T-helper 2 cell (primary cell): ENCODE results near the gene EGLN3.
"Not testable (repeated sequence)": the region's sequence is repeated elsewhere in the genome, so short reads cannot be mapped to it uniquely, and the experiment has no call there.

Experiments
- DNase-seq, 5 experiments: peaks; one replicate each; pipeline versions ENCODE4 v3.0.0 to v3.0.0-alpha.2; 2012 to 2022
- total RNA-seq, 2 donors: gene quantifications; one replicate each; lab custom pipeline; 2026; lab: John Stamatoyannopoulos, UW

The EGLN3 gene
- 2.5 to 5.1 reads per million in 2 donors for total RNA-seq

DNA sequence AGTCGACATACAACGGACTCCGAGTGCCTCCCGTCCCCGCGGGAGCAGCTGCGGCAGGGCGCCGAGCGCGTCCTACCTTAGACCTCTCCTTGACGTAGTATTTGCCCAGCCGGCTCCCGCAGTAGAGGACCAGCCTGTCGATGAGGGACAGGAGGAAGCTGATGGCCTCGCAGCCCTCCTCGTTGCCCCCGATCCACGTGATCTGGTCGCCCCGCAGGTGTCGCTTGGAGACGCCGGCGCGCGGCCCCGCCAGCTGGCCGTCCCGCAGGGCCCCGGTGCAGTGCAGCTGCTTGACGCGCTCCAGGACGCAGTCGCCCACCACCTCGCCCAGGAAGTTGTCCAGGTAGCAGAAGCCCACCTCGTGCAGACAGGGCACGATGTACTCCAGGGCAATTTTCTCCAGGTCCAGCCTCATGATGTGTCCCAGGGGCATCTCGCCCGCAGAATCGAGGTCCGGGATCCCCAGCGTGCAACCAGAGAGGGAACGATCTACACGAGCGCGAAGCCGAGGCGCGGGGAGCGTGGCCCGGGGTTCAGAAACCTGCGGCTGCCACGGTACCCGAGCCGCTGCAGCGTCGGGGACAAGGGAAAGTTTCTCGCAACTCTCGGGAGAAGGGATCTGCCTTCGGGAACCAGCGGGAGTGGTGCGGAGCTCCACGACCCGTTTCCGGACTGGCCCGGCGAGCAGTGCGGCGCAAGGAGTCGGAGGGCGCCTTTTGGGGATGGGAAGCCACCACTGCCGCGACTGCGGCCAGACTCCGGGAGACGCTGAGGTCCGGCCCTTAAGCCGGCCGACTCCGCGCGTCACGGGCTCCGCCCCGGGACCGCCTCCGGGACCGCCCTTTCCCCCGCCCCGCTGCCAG, at the start of gene EGLN3:
EGLN3 (minus strand) TSS at position 755 of the 863 bp plus-strand sequence; CDS start at position 433, 322 bp downstream.
- DNase-seq = peak in 3 of 5 experiments; percentile 8 to 79 (median 44)

- no peak for DNase-seq
Measured at GRCh38 chr14:34000396-34000795, 49.5 kb upstream of the EGLN3 start.

DNA sequence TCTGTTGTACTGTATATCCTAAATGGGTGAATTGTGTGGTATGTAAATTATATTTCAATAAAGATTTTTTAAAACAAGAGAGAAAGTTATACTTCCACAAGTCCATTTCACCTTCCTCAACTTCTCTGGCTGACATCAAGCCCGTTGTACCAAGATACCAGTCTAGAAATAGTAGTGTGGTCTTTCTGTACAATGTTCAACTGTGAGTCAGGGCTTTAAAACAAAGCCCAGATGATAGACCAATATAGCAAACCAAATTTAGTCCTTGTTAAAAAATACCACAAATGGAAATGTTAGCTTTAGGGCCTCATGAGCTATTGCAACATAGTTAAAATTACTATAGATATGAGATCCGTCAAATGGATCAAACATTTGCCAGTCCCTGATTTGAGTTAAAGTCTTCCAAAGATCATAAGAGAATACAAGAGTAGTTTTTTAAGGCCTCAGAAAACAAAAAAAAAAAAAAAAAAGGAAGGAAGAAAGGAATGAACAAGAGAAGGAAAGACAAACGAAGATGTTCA, 49.0 kb upstream of the EGLN3 start:
- no peak for DNase-seq

DNA sequence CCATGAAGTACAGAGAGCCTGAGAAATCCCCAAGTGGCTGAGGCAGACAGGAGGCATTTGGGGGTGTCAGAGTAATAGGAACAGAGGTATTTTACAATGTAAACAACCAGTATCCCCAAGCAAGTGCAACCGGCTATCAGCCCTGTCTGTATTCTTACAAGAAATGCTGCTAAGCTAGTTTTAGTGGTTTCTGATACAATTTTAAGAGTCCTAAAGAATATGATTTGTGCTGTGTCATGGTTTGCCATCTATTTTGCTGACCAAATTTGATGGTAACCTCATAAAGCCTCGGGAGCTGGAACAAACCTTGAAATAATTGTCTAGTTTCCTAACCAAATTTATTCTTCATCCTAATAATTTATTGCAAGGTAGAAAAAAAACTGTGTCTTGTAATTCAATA, 46.7 kb upstream of the EGLN3 start:
- DNase-seq = no peak

DNA sequence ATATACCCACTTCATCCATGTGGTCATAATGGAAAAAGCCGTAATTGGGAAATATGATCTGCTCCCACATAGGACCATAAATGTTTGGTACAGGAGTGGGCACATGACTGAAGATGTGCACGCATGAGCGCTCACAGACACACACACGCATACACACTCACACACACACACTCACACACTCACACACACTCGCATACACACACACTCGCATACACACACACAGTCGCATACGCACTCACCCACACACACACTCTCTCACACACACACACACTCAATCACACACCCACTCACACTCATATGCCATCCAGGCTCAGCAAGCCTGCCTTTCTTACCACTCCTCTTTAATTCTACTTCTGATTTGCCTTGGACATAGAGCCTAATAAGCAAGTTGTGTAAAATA, 45.6 kb upstream of the EGLN3 start:
- no peak for DNase-seq

DNA sequence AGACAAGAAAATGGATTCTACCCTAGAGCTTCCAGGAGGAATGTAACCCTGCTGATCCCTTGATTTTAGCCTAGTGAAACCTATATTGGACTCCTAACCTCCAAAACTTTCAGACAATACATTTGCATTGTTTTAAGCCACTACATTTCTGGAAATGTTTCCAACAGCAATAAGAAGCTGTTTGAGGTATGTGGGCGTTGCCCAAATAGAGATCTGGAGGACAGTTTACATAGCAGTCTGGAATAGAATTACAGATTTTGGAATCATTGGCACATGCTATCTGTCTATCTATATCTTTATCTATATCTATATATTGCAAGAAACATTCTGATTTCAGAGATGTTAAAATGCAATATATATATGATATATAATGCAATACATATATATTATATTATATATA, 42.4 kb upstream of the EGLN3 start:
- no peak for DNase-seq

GRCh38 chr14:33992274-33993007, 41.6 kb upstream of the EGLN3 start:
- DNase-seq = no peak

DNA sequence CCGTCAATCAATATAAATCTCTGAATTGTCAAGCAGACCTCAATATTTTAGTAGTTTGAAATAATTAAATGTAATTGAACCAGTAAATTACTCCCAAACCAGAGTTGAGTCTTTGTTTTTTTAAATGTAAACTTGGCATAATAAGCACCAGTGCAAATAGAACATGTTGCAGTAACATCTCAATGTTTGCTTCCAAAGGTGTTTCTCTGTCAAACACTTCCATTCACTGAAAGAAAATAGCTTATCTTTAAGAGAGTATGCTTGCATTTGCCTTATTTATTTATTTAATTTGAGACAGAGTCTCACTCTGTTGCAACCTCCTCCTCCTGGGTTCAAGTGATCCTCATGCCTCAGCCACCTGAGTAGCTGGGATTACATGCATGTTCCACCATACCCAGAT, 39.9 kb upstream of the EGLN3 start:
- no peak for DNase-seq

GRCh38 chr14:33987565-33988080, 36.7 kb upstream of the EGLN3 start:
- DNase-seq = no peak

- no peak for DNase-seq
Measured at GRCh38 chr14:33986804-33987203, 35.9 kb upstream of the EGLN3 start.

DNA sequence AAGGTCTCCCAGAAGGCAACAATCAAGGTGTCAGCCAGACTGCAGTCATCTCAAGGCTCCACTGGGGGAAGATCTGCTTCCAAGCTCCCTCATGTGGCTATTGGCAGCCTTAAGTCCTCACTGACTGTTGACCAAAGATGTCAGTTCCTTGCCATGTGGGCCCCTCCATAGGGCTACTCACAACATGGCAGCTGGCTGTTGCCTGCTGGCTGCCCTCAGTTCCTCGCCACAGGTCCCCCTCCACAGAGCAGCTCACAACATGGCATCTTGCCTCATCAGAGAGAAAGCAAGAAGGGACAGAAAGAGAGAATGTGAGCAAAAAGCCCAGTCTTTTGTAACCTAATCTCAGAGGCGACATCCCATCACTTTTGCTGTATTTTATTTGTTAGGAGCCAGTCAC, 34.4 kb upstream of the EGLN3 start:
- DNase-seq = no peak

DNA sequence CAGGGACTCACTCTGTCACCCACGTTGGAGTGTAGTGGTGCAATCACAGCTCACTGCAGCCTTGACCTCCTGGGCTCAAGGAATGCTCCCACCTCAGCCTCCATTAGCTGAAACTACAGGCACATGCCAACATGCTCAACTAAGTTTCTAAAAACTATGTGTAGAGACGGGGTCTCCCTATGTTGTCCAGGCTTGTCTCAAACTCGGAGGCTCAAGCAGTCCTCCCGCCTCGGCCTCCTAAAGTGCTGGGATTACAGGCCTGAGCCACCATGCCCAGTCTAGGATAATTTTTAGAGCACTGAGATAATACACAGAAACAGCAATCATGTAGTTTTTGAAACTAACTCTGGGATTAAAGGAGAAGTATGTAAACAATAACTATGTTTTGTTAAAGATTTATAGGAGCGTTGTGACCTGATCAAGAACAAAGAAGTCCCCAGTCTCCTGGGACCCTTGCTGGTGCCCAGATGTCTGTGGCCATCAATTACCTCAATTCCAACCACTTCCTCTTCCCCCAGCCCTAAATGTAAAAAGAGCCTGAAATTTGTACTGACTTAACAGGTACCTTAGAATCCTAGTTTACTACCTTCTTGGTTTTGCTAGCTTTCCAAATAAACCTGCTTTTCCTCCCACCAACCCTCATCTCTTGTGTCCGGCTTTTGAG, 28.9 kb upstream of the EGLN3 start:
- no peak for DNase-seq

- DNase-seq = no peak
Measured at GRCh38 chr14:33978892-33979612, 28.2 kb upstream of the EGLN3 start.

DNA sequence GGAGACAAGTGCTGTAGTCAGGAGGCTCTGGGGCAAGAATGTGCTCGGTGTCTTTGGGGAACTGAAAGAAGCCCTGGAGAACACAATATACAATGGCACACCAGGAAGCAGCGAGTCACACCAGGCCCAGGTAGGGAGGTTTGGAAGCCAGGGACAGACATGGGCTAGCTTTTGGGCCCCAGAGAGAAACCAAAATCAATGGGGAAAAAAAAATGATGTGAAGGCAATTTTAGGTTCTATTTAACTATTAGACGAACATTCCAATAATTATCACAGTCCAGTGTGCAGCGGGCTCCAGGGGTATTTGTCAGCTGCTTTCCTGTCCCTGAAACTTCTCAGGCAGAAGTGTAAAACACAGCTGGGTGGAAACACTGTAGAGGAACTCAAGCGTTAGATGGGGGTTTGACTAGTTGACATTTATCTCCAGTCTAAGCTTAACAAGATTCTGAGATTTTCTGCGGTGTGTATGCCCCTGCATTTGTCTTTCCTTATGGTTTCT, 21.8 kb upstream of the EGLN3 start:
- no peak for DNase-seq

GRCh38 chr14:33969846-33970245, 19.0 kb upstream of the EGLN3 start:
- DNase-seq = not testable (repeated sequence)

DNA sequence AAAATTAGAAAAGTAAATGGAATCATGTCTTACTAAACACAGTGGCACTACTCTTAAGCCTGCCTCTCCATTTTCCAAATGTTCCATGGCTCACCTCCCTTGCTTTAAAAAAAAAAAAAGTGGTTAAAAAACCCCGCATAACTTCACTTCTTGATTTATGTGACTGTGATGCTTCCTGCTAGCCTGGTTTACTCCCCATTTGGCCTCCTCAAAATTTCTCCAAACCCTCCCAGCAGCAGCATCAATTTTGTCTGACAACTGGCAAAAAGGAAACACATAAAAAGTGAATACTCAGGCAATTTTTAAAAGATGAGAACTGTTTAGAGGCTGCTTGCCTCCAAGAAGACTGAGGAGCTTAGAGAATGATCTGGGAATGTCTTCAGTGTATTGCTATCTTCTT, 17.8 kb upstream of the EGLN3 start:
- no peak for DNase-seq

DNA sequence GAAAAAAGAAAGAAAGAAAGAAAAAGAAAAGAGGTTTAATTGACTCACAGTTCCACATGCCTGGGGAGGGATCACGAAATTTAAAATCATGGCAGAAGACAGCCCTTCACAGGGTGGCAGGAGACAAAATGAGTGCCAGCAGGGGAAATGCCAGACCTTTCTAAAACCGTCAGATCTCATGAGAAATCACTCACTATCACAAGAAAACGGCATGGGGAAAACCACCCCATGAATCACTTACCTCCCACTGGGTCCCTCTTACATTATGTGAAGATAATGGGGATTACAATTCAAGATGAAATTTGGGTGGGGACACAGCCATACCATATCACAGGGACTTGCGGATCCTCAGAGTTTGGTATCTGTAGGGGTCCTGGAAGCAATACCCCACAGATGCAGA, 16.3 kb upstream of the EGLN3 start:
- no peak for DNase-seq

- DNase-seq = no peak
Measured at GRCh38 chr14:33966276-33966675, 15.4 kb upstream of the EGLN3 start.

DNA sequence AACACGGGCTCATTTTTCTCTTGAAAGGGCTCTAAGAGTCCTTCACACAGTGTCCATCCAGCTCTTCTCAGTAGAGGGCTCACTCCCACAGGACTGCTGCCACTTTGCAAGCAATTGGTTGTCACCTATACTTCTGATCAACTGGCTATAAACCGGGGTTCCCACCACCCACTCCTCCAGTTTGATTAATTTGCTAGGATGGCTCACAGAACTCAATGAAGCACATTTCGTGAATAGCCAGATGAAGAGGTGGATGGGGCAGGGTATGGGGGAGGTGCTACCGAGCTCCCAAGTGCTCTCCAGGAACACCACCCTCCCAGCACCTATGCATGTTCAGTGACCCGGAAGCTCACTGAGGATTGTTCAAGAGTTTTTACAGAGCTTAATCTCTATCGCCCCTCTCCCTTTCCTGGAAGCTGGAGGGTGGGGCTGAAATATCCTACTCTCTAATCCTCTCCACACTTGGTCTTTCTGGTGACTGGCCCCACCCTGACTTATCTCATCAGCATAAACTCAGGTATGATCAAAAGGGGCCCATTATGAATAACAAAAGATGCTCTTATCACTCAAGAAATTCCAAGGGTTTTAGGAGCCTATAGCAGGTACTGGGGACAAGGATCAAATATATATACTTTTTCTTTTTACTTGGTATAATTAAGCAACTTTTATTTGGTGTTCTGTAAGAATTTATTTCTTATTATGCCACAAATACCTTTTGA, 13.9 kb upstream of the EGLN3 start:
- no peak for DNase-seq

DNA sequence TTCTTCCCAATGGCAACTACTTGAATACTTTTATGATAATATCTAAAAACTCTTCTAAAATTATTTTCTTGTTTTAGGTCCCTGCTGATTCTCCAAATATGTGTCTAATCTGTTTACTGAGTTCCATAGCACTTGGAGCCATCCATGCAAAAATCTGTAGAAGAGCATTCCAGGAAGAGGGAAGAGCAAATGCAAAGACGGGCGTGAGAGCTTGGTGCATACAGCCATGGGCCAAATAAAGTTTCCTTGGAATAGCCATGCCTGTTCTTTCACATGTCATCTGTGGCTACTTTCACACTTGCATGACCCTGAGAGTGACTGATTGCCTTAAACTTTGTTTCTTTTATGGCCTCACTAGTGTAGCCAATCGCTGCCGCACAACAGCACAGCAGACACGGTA, 13.0 kb upstream of the EGLN3 start:
- DNase-seq = no peak

GRCh38 chr14:33962466-33962865, 11.6 kb upstream of the EGLN3 start:
- DNase-seq = not testable (repeated sequence)
